ENCODE results near the gene PIK3IP1.

The PIK3IP1 gene

GRCh38 chr22:31308181-31308580 lies 15.9 kb upstream of the PIK3IP1 start:
- no peak for FAIRE-seq

GRCh38 chr22:31305194-31305593 lies 12.9 kb upstream of the PIK3IP1 start:
- no peak for FAIRE-seq

GRCh38 chr22:31302537-31302936 lies 10.2 kb upstream of the PIK3IP1 start:
- FAIRE-seq: no peak

GRCh38 chr22:31302006-31302405 lies 9.7 kb upstream of the PIK3IP1 start:
- no peak for FAIRE-seq

- no peak for FAIRE-seq
Measured at GRCh38 chr22:31300896-31301295, 8.6 kb upstream of the PIK3IP1 start.

- FAIRE-seq: no peak
Measured at GRCh38 chr22:31295831-31296657, 3.8 kb upstream of the PIK3IP1 start.

- no peak for FAIRE-seq
Measured at GRCh38 chr22:31295360-31295759, 3.1 kb upstream of the PIK3IP1 start.

- FAIRE-seq: no peak
Measured at GRCh38 chr22:31291481-31292235, 630 bp downstream of the PIK3IP1 start.

GRCh38 chr22:31290494-31291471 lies 1.5 kb downstream of the PIK3IP1 start:
- FAIRE-seq: no peak

- no peak for FAIRE-seq
Measured at GRCh38 chr22:31289344-31289743, 2.9 kb downstream of the PIK3IP1 start.

GRCh38 chr22:31288496-31289240 lies 3.6 kb downstream of the PIK3IP1 start:
- FAIRE-seq: no peak

- FAIRE-seq: no peak
Measured at GRCh38 chr22:31287818-31288495, 4.3 kb downstream of the PIK3IP1 start.

GRCh38 chr22:31286360-31287255 lies 5.7 kb downstream of the PIK3IP1 start:
- no peak for FAIRE-seq

GRCh38 chr22:31284281-31285155 lies 7.8 kb downstream of the PIK3IP1 start:
- FAIRE-seq: no peak

GRCh38 chr22:31282748-31283468 lies 9.4 kb downstream of the PIK3IP1 start:
- no peak for FAIRE-seq

- no peak for FAIRE-seq
Measured at GRCh38 chr22:31281733-31282132, 10.6 kb downstream of the PIK3IP1 start.

- no peak for FAIRE-seq
Measured at GRCh38 chr22:31279821-31280505, 12.3 kb downstream of the PIK3IP1 start.

- FAIRE-seq: no peak
Measured at GRCh38 chr22:31279327-31279669, 13.0 kb downstream of the PIK3IP1 start.

Data from endometrium (tissue), 2 donors.